Measurements from ENCODE around the gene DTD1.

- TF ChIP-seq POLR2A (IDR thresholded peaks at IDR 0.05) (no peak), CTCF (IDR thresholded peaks at IDR 0.05) (no peak)
Observed at GRCh38 chr20:18543216-18543615, 44.6 kb upstream of the DTD1 start.

Data from breast epithelium (tissue), 3 donors.